Neural cell (in vitro differentiated cells): ENCODE data around the gene ACTRT3.

Source experiments
- CTCF ChIP-seq: fragments of 450-650 bp; IDR thresholded peaks from 2 replicates; pipeline ENCODE4 v1.5.1; 2014; ENCODE audit warnings: antibody characterized with exemption, mild to moderate bottlenecking, moderate library complexity; ENCODE audit not compliant: poor library complexity, severe bottlenecking
- EP300 ChIP-seq: fragments of 450-650 bp; conservative IDR thresholded peaks from 2 replicates; pipeline ENCODE4 v1.6.1; 2014; ENCODE audit warnings: antibody characterized with exemption, mild to moderate bottlenecking, moderate library complexity; ENCODE audit not compliant: poor library complexity, severe bottlenecking
- EZH2 ChIP-seq: fragments of 200-600, 300-800 bp; shearing (Covaris generic), sonication (generic); IDR thresholded peaks from 2 replicates; pipeline ENCODE4 v1.6.1; 2014; ENCODE audit warnings: antibody characterized with exemption, low read length, borderline replicate concordance, mild to moderate bottlenecking; ENCODE audit not compliant: insufficient read depth, poor library complexity, severe bottlenecking
- POLR2AphosphoS5 ChIP-seq: IDR thresholded peaks from 2 replicates; pipeline ENCODE4 v1.6.1; 2012
- RAD21 ChIP-seq: fragments of 450-650 bp; conservative IDR thresholded peaks from 2 replicates; pipeline ENCODE4 v1.6.1; 2014; ENCODE audit warnings: antibody characterized with exemption, mild to moderate bottlenecking, moderate library complexity
- SMC3 ChIP-seq: fragments of 450-650 bp; conservative IDR thresholded peaks from 2 replicates; pipeline ENCODE4 v1.6.1; 2014; ENCODE audit warnings: antibody characterized with exemption, mild to moderate bottlenecking, moderate library complexity; ENCODE audit not compliant: poor library complexity

GRCh38 chr3:169787791-169788190, 18.4 kb upstream of the ACTRT3 start:
- TF ChIP-seq CTCF (no peak), EZH2 (no peak), POLR2AphosphoS5 (no peak), SMC3 (no peak), RAD21 (no peak), EP300 (no peak)
